GM23338 (cell line): ENCODE data around the gene MAP2K6.

Source experiments
- CREB1 ChIP-seq: fragments of 250-450 bp; sonication (Bioruptor Pico); IDR thresholded peaks from 2 replicates; pipeline ENCODE4 v1.5.0; 2020; ENCODE audit warnings: low read depth, mild to moderate bottlenecking, moderate library complexity
- CTCF ChIP-seq, 2 experiments: fragments of 200-600 bp in 1 of 2; sonication (generic) in 1 of 2; conservative IDR thresholded peaks; 2 replicates each; pipeline versions ENCODE4 v1.5.1 to v1.6.1; 2016 to 2017; ENCODE audit warnings: antibody characterized with exemption in 2 of 2, low read depth in 2 of 2, mild to moderate bottlenecking in 2 of 2, moderate library complexity in 1 of 2
- EZH2 ChIP-seq: fragments of 200-600 bp; sonication (generic); IDR thresholded peaks from one replicate; pipeline ENCODE4 v1.8.0; 2017; ENCODE audit warnings: antibody characterized with exemption, mild to moderate bottlenecking, low read depth; ENCODE audit not compliant: unreplicated experiment
- EZH2phosphoT487 ChIP-seq: fragments of 200-600 bp; sonication (generic); IDR thresholded peaks from one replicate; pipeline ENCODE4 v1.8.1; 2018; ENCODE audit warnings: antibody characterized with exemption; ENCODE audit not compliant: unreplicated experiment
- JUNB ChIP-seq: IDR thresholded peaks from one replicate; pipeline ENCODE4 v1.6.1; 2016; ENCODE audit warnings: antibody characterized with exemption; ENCODE audit not compliant: unreplicated experiment
- NANOG ChIP-seq: IDR thresholded peaks from 2 replicates; pipeline ENCODE4 v1.6.1; 2016; ENCODE audit warnings: antibody characterized with exemption, borderline replicate concordance
- POLR2AphosphoS5 ChIP-seq: IDR thresholded peaks from 2 replicates; pipeline ENCODE4 v1.6.1; 2016; ENCODE audit warnings: antibody characterized with exemption, low read depth
- REST ChIP-seq: IDR thresholded peaks from one replicate; pipeline ENCODE4 v1.6.1; 2018; ENCODE audit warnings: antibody characterized with exemption; ENCODE audit not compliant: unreplicated experiment
- ZNF114 ChIP-seq: fragments of 250-450 bp; sonication (Bioruptor Pico); IDR thresholded peaks from 2 replicates; pipeline ENCODE4 v1.5.0; 2020; ENCODE audit warnings: mild to moderate bottlenecking, moderate library complexity
- ZNF331 ChIP-seq: fragments of 250-450 bp; sonication (Bioruptor Pico); IDR thresholded peaks from 2 replicates; pipeline ENCODE4 v1.5.0; 2020; ENCODE audit warnings: low read depth, mild to moderate bottlenecking, moderate library complexity

- TF ChIP-seq CTCF (conservative IDR thresholded peaks at IDR 0.05; ENCODE audit: low read depth in 2 of 2), result no peak
- no peak for TF ChIP-seq EZH2phosphoT487
- no peak for TF ChIP-seq EZH2
- TF ChIP-seq POLR2AphosphoS5, result no peak
- TF ChIP-seq CREB1, result no peak
- TF ChIP-seq REST, result no peak
- no peak for TF ChIP-seq ZNF331
- no peak for TF ChIP-seq JUNB
- TF ChIP-seq ZNF114 (CRISPR knock-in tag), result no peak
- TF ChIP-seq NANOG, result no peak
Observed at GRCh38 chr17:69503711-69504110, 89.2 kb downstream of the MAP2K6 start.
